Vagina (tissue), 2 donors: ENCODE results near the gene ST7.

Experiments
- POLR2A ChIP-seq, 2 donors: fragments of 450-650 bp; IDR thresholded peaks; one replicate each; pipeline ENCODE4 v1.6.1; 2017; ENCODE audit warnings: antibody characterized with exemption in 2 of 2, mild to moderate bottlenecking in 2 of 2, moderate library complexity in 2 of 2
- POLR2AphosphoS5 ChIP-seq, 2 donors: sonication (generic); formaldehyde crosslinking; IDR thresholded peaks; one replicate each; pipeline ENCODE4 v1.9.0; 2017; ENCODE audit warnings: antibody characterized with exemption in 2 of 2, mild to moderate bottlenecking in 2 of 2, low read depth in 1 of 2; ENCODE audit not compliant: insufficient read depth in 1 of 2
- TF ChIP-seq, protein P1 (sequence below), 3 experiments: fragments of 450-650 bp in 2 of 3; fragments of 200-600 bp in 1 of 3; sonication (generic) in 1 of 3; IDR thresholded peaks; one replicate each; pipeline ENCODE4 v1.5.1; 2017 to 2019; ENCODE audit warnings: antibody characterized with exemption in 3 of 3, mild to moderate bottlenecking in 2 of 3, moderate library complexity in 2 of 3

DNA sequence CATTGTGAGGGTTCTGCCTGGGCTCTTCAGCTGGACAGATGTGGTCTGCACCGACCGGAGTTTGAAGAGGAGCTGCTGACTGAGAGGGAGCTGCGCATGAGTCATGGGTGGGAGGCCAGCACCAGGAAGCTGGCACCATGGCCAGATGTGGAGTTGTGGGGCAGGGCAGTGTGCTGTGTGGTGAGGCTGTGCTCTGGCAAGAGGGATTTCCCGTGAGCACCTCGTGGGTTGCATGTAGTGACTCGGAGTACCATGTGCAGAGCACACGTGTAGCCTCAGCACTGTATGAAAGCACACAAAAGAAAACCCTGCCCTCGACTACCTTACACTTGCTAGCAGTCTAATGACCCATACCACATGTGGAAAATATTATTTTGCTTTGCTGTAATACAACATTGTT is 266.2 kb downstream of the ST7 start:
- TF ChIP-seq, protein P1, sequence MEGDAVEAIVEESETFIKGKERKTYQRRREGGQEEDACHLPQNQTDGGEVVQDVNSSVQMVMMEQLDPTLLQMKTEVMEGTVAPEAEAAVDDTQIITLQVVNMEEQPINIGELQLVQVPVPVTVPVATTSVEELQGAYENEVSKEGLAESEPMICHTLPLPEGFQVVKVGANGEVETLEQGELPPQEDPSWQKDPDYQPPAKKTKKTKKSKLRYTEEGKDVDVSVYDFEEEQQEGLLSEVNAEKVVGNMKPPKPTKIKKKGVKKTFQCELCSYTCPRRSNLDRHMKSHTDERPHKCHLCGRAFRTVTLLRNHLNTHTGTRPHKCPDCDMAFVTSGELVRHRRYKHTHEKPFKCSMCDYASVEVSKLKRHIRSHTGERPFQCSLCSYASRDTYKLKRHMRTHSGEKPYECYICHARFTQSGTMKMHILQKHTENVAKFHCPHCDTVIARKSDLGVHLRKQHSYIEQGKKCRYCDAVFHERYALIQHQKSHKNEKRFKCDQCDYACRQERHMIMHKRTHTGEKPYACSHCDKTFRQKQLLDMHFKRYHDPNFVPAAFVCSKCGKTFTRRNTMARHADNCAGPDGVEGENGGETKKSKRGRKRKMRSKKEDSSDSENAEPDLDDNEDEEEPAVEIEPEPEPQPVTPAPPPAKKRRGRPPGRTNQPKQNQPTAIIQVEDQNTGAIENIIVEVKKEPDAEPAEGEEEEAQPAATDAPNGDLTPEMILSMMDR (IDR thresholded peaks at IDR 0.05) = no peak
- no peak for TF ChIP-seq POLR2A (IDR thresholded peaks at IDR 0.05)
- no peak for TF ChIP-seq POLR2AphosphoS5 (IDR thresholded peaks at IDR 0.05; ENCODE audit: insufficient read depth in 1 of 2, low read depth in 1 of 2)
